DND-41 (cell line): ENCODE results near the gene CHST12.

ENCODE experiments used
- ATAC-seq: fragments of 200-7000 bp; cut with Tn5 transposase; 3 replicates; pipeline ENCODE4 v1.9.1; 2021; ENCODE audit warnings: low read depth; ENCODE audit not compliant: insufficient read depth
- DNase-seq: peaks from one replicate; pipeline ENCODE4 v3.0.0-alpha.2; 2020
- H2AFZ ChIP-seq: 2 replicates; pipeline ENCODE4 v1.6.0; 2012; ENCODE audit warnings: low read depth, low read length
- H3K27ac ChIP-seq: 2 replicates; pipeline ENCODE4 v1.5.1; 2012; ENCODE audit warnings: low read length, inconsistent platforms
- H3K27me3 ChIP-seq: fragments of 200-600 bp; sonication (generic); 2 replicates; pipeline ENCODE4 v1.6.0; 2012; ENCODE audit warnings: low read length, mild to moderate bottlenecking, inconsistent platforms; ENCODE audit not compliant: insufficient read depth, poor library complexity
- H3K36me3 ChIP-seq: 2 replicates; pipeline ENCODE4 v1.5.1; 2012; ENCODE audit warnings: low read length, inconsistent platforms; ENCODE audit not compliant: insufficient read depth
- H3K4me1 ChIP-seq: 2 replicates; pipeline ENCODE4 v1.5.1; 2012; ENCODE audit warnings: mild to moderate bottlenecking, low read length; ENCODE audit not compliant: insufficient read depth
- H3K4me2 ChIP-seq: 2 replicates; pipeline ENCODE4 v1.6.0; 2012; ENCODE audit warnings: mild to moderate bottlenecking, moderate library complexity, low read length, inconsistent platforms; ENCODE audit not compliant: insufficient read depth
- H3K4me3 ChIP-seq, 2 experiments: fragments of 200-600 bp in 1 of 2; shearing (Covaris generic) in 1 of 2; 2 replicates each; pipeline ENCODE4 v1.5.1; 2012 to 2016; ENCODE audit warnings: inconsistent platforms in 2 of 2, low read length in 2 of 2, mild to moderate bottlenecking in 2 of 2, low read depth in 1 of 2, moderate library complexity in 1 of 2
- H3K79me2 ChIP-seq: 2 replicates; pipeline ENCODE4 v1.6.0; 2012; ENCODE audit warnings: low read length, inconsistent platforms; ENCODE audit not compliant: insufficient read depth
- H3K9ac ChIP-seq: 2 replicates; pipeline ENCODE4 v1.6.0; 2012; ENCODE audit warnings: low read depth, mild to moderate bottlenecking, inconsistent platforms, low read length, moderate library complexity
- H3K9me3 ChIP-seq: 2 replicates; pipeline ENCODE4 v1.5.1; 2012; ENCODE audit warnings: low read length, moderate library complexity, mild to moderate bottlenecking, inconsistent platforms; ENCODE audit not compliant: insufficient read depth, severe bottlenecking
- H4K20me1 ChIP-seq: 2 replicates; pipeline ENCODE4 v1.6.0; 2012; ENCODE audit warnings: low read length; ENCODE audit not compliant: insufficient read depth
- CTCF ChIP-seq: IDR thresholded peaks from 2 replicates; pipeline ENCODE4 v1.5.1; 2012; ENCODE audit warnings: borderline replicate concordance, low read length, moderate library complexity, mild to moderate bottlenecking; ENCODE audit not compliant: poor library complexity, severe bottlenecking; ENCODE audit errors: extremely low read depth
- EZH2 ChIP-seq: IDR thresholded peaks from 3 replicates; pipeline ENCODE4 v1.6.1; 2012; ENCODE audit warnings: borderline replicate concordance, low read depth, mild to moderate bottlenecking, moderate library complexity, low read length, inconsistent platforms; ENCODE audit not compliant: severe bottlenecking

The CHST12 gene

GRCh38 chr7:2484868-2485267 lies 81.5 kb downstream of the CHST12 start:
- Histone ChIP-seq H3K4me2 (no peak overlapping the region), H3K4me1 (no peaks in the 10 kb centered on the region), H3K27ac (no peak overlapping the region), H2AFZ (no peak overlapping the region), H3K36me3 (no peaks in the 10 kb centered on the region), H4K20me1 (no peaks in the 10 kb centered on the region), H3K9ac (no peak overlapping the region), H3K79me2 (no peaks in the 10 kb centered on the region), H3K4me3 (no peak overlapping the region), H3K9me3 (no peaks in the 10 kb centered on the region), H3K27me3 (no peaks in the 10 kb centered on the region)
- TF ChIP-seq EZH2 (no peak), CTCF (no peak)
- ATAC-seq (no peak), DNase-seq (no peak)

GRCh38 chr7:2487586-2488271 lies 84.3 kb downstream of the CHST12 start:
- no peaks in the 10 kb centered on the region for H3K9me3 ChIP-seq
- H3K79me2 ChIP-seq: no peaks in the 10 kb centered on the region
- no peak overlapping the region for H3K4me3 ChIP-seq
- no peaks in the 10 kb centered on the region for H3K36me3 ChIP-seq
- DNase-seq: no peak
- no peak for ATAC-seq
- TF ChIP-seq EZH2 (no peak), CTCF (no peak)
- H3K9ac ChIP-seq: no peak overlapping the region
- no peak overlapping the region for H2AFZ ChIP-seq
- no peak overlapping the region for H3K4me2 ChIP-seq
- H3K27me3 ChIP-seq: no peaks in the 10 kb centered on the region
- H4K20me1 ChIP-seq: no peaks in the 10 kb centered on the region
- no peaks in the 10 kb centered on the region for H3K4me1 ChIP-seq
- no peak overlapping the region for H3K27ac ChIP-seq

GRCh38 chr7:2488272-2488645 lies 84.8 kb downstream of the CHST12 start:
- Histone ChIP-seq H3K79me2 (no peaks in the 10 kb centered on the region), H3K4me2 (no peak overlapping the region), H3K4me3 (no peak overlapping the region), H2AFZ (no peak overlapping the region), H3K9ac (no peak overlapping the region), H3K27me3 (no peaks in the 10 kb centered on the region), H3K9me3 (no peaks in the 10 kb centered on the region), H3K27ac (no peak overlapping the region), H4K20me1 (no peaks in the 10 kb centered on the region), H3K4me1 (no peaks in the 10 kb centered on the region), H3K36me3 (no peaks in the 10 kb centered on the region)
- no peak for DNase-seq
- no peak for ATAC-seq
- TF ChIP-seq CTCF (no peak), EZH2 (no peak)
